Smooth muscle cell of trachea (primary cell): ENCODE data around the gene GPR3. TPM values are rescaled to one million over a fixed set of nuclear protein-coding genes. Genes with fewer than 3 reads are reported as not detected.

Source experiments
- total RNA-seq: library from RNA; depleted of rRNA; stranded (reverse); fragments of >200 nt; gene quantifications from 2 replicates; pipeline ENCODE4 v1.2.1, GENCODE V29; 2014

The GPR3 gene
- 0.33 TPM in 1 of 2 replicates, not detected in the other for total RNA-seq

GRCh38 chr1:27392096-27392777 lies at the start of gene GPR3:
TSS of gene GPR3 (plus strand) at chr1:27392622. CDS start at chr1:27393799, 1,177 bp downstream.

GRCh38 chr1:27366411-27367159 lies 25.8 kb upstream of the GPR3 start, which contains the start of gene MAP3K6:
TSS of gene MAP3K6 (minus strand) at chr1:27366961. CDS start at chr1:27366597, 364 bp downstream.

GRCh38 chr1:27374362-27375086 lies 17.9 kb upstream of the GPR3 start, which contains the start of gene FCN3:
TSS of gene FCN3 (minus strand) at chr1:27374824. CDS start at chr1:27374818, 6 bp downstream.

GRCh38 chr1:27383039-27383605 lies 9.3 kb upstream of the GPR3 start, which contains the start of gene CD164L2:
TSS of gene CD164L2 (minus strand) at chr1:27383333. CDS start at chr1:27383239, 94 bp downstream.

Other genes with a start within 250 kb of the GPR3 start
- 11.9 and 12.2 TPM in 2 replicates for gene SLC9A1, start 237.5 kb upstream of the GPR3 start, total RNA-seq
- 25.9 and 40.0 TPM in 2 replicates for gene WDTC1, start 158.0 kb upstream of the GPR3 start, total RNA-seq
- 26.2 and 37.4 TPM in 2 replicates for gene TMEM222, start 70.5 kb upstream of the GPR3 start, total RNA-seq
- 0.15 and 0.17 TPM in 2 replicates for gene SYTL1, start 50.6 kb upstream of the GPR3 start, total RNA-seq
- 22.5 and 24.6 TPM in 2 replicates for gene MAP3K6, start 25.7 kb upstream of the GPR3 start, total RNA-seq
- not detected in 2 replicates for gene FCN3, start 17.8 kb upstream of the GPR3 start, total RNA-seq
- not detected in 2 replicates for gene CD164L2, start 9.3 kb upstream of the GPR3 start, total RNA-seq
- gene WASF2, start 97.5 kb downstream of the GPR3 start, total RNA-seq = 31.4 and 38.3 TPM in 2 replicates
- gene AHDC1, start 211.5 kb downstream of the GPR3 start, total RNA-seq = 12.7 and 15.1 TPM in 2 replicates
- 0.17 and 0.29 TPM in 2 replicates for gene FGR, start 242.6 kb downstream of the GPR3 start, total RNA-seq